GM19397 (cell line): ENCODE data around the gene ZFPM1.
"Not testable (repeated sequence)": the region's sequence is repeated elsewhere in the genome, so short reads cannot be mapped to it uniquely, and the experiment has no call there.

Experiments
- ATAC-seq: cut with Tn5 transposase; IDR thresholded peaks from one replicate; pipeline ENCODE4 v1.9.1; 2021; ENCODE audit warnings: mild to moderate bottlenecking, moderate library complexity; ENCODE audit not compliant: unreplicated experiment

ZFPM1 gene

DNA sequence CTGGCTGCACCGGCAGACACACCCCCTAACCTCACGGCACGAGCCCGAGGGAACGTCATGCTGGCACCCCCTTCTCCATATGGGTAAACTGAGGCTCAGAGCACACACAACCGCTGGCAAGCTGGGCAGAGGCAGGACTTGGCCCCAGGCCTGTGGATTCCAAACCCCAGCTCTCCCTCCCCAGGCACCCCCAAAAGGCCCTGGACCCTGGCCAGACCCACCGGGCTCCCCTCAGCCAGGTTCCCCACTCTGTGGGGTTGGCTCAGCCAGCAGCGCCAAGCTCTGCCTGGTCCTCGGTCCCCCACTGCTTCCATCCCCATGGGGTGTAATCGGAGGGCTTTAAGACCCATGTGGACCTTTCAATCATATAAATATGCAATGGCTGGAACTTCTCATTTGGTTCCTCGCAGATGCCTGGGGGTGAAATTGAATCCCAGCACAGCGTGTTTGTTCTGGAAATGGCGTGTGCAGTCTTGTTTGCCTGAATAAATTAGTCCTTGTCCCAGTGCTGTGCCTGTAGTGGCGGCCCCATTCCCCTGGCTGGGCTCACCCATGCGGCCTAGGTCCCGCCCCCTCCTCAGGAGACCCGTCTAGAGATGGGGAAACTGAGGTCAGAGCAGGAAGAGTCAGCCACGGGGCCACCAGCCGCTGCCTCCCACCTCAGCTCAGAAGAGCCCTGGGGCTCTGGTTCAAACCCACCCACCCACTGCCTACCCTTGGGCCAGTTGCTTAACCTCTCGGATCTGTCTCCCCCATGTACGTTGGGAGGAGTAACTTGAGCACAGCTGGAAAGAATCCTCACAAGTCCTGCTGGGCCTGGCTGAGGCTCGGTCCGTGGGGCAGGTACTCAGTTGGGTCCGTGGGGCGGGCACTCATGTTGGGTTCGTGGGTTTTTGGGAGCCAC lies 57.3 kb downstream of the ZFPM1 start:
- ATAC-seq: no peak

DNA sequence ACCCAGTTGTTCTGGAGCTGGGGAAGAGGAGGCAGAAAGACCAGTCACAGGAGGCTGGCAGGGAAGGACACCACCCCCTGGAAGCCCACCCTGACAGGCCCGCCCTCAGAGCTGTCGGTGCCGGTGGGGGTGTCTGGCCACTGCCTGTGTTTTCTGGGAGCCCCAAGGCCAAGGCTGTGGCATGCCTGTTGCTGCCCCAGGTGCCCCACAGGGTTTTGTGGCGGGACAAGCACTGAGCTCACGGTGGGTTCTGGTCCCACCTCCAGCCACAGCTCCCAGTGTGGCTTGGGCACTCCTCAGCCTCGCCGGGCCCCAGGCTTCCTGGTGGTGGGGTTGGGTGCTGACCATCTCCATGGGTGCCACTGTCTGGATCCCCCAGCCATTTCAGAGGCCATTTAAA lies 58.0 kb downstream of the ZFPM1 start:
- no peak for ATAC-seq

DNA sequence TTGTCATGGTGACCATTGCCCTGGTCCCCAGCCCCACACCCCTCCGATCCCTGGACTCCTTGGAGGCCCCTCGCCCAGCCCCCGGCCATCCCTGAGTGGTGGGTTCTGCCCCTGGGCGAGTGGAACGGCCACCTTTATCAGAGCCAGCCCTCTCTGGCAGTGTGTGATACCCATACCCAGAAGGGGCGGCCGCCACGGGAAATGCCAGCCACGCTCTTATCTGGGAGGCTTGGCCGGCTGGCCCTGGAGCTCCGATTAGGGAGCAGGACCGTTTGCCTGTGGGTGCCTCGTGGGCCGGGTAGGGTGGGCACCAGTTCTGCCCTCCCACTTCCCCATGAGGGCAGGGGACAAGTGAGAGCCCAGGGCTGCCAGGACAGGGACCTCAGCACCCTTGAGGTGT lies 58.8 kb downstream of the ZFPM1 start:
- ATAC-seq: no peak

DNA sequence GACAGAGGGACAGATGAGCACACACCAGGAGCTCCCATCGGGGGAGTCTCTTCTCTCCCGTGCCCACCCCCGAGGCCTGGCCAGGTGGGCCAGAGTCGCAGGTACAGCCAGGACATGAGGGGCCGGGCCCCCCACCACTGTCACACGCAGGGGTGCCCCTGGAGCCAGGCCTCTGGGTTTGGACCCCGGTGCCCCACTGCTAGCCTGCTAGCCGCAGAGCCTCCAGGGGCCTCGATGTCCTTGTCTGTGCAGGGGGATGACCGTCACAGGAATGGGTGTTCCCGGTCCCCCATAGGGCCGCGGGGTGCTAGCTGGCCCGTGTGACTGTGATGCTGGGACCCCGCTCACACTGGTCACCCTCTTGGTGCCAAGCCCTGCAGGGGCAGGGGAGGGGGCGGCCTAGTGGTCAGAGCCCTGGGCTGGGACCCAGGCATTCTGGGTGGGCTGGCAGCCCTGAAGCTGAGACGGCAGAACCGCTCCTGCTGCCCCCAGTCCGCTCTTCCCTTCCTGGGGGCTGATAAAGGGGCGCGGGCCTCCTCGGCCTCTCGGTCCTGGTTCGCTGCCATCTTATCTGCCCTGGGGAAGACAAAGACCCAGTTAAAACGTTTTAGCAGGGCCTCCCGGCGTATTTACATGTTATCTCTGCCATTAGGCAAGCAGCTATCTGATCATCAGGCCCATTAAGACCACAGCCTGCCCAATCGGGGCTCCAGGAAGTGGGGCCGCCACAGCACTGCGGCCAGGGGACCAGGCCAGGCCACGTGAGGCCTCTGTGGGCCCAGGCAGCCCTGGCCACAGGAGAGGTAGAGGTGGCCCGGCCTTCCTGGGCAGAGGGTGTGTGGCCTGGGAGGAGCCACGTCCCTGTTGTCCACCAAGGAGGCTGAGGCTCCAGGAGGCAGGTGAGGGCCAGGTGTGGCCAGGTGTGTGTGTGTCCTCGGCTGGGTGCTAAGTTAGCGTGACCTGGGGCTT lies 59.9 kb downstream of the ZFPM1 start:
- no peak for ATAC-seq

GRCh38 chr16:88514070-88514469 lies 61.0 kb downstream of the ZFPM1 start:
- no peak for ATAC-seq

GRCh38 chr16:88514526-88515232 lies 61.6 kb downstream of the ZFPM1 start:
- no peak for ATAC-seq

DNA sequence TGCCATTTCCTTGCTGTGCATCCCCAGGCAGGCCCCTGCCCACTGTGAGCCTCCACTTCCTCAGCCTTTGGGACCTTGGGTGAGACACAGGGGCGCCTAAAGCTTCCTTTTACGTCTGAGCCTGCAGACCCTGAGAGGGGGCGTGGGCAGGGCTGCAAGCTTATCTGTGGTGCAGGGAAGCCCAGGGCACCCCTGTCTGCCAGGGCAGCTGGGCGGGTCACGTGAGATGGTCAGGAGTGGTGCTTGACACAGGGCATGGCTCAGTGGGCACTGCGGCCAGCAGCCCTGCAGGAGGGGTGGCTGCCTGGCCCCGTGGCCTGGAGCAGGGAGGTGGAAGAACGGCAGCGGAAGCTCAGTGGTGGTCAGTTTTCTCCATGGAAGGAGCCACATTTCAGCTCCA lies 62.3 kb downstream of the ZFPM1 start:
- no peak for ATAC-seq

DNA sequence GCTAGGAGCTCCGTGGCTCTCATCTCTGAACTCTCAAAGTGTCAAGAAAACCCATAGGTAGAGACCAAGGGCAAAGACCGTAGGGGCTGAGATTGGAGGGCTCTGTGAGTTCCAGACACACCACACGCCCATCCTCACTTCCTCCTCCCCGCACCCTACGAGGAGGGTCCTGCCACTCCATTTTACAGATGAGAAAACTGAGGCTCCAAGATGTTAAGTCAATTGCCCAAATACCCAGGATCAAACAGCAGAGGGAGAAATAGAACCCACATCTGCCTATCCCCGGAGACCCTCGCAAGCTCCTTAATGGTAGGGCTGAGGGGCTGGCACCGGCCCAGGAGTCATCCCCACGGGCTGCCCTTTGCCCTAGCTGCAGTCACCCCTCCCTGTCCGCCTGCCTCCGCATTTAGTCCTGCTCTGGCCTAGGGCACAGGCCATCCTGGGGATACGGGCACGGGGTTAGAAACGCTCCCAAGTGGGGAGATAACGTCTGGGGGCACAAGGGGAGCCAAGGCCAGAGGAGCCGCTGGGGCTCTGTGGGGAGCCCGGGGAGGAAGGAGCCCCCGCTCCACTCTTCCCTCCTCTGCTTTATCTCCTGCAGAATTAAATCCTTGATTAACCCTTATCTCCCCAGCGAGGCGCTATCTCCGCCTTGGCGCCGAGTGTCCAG lies 63.0 kb downstream of the ZFPM1 start:
- no peak for ATAC-seq

DNA sequence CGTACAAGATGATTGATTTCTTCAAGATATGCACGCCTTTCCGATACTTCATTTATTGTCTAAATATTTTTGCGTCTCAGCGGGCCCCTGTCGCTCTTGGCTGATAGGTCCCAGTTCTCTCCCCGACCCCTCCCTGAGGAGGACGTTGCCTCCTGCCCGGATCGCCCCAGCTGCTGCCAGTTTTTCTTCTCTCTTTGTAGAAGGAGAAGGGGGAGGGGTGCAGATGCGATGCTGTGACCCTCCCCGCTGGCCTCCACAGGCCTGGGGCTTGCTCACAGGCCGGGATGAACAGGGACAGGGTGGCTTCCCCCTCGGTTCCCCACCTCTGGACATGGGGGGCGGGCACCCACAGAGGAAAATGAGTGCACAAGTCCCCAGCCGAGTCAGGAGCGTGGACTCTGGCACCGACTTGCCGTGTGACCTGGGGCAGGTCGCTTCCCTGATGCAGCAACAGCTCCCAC lies 63.6 kb downstream of the ZFPM1 start:
- no peak for ATAC-seq

DNA sequence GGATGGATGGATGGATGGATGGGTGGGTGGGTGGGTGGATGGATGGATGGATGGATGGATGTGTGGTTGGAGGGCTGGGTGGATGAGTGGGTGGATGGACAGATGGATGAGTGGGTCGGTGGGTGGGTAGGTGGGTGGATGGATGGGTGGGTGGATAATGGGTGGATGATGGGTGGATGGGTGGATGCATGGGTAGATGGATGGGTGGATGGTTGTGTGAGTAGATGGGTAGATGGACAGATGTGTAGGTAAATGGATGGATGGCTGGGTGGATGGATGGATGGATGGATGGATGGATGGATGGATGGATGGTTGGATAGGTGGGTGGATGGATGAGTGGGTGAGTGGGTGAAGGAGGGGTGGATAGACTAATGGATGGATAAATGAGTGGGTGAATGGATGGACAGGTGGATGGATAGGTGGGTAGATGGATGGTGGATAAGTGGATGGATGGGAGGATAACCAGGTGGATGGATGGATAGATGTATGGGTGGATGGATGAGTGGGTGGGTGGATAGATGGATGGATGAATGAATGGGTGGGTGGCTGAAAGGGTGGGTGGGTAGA lies 64.2 kb downstream of the ZFPM1 start:
- ATAC-seq: not testable (repeated sequence)

DNA sequence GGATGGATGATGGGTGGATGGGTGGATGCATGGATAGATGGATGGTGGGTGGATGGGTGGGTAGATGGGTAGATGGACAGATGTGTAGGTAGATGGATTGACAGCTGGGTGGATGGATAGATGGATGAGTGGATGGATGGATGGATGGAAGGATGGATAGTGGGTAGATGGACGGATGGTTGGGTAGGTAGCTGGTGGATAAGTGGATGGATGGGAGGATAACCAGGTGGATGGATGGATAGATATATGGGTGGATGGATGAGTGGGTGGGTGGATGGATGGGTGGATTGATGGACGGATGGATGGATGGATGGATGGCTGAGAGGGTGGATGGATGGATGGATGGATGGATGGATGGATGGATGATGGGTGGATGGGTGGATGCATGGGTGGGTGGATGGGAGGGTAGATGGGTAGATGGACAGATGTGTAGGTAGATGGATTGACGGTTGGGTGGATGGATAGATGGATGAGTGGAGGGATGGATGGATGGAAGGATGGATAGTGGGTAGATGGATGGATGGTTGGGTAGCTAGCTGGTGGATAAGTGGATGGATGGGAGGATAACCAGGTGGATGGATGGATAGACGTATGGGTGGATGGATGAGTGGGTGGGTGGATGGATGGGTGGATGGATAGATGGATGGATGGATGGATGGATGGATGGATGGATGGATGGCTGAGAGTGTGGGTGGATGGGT lies 65.5 kb downstream of the ZFPM1 start:
- not testable (repeated sequence) for ATAC-seq

- ATAC-seq: no peak
Measured at GRCh38 chr16:88519240-88519639, 66.2 kb downstream of the ZFPM1 start.

DNA sequence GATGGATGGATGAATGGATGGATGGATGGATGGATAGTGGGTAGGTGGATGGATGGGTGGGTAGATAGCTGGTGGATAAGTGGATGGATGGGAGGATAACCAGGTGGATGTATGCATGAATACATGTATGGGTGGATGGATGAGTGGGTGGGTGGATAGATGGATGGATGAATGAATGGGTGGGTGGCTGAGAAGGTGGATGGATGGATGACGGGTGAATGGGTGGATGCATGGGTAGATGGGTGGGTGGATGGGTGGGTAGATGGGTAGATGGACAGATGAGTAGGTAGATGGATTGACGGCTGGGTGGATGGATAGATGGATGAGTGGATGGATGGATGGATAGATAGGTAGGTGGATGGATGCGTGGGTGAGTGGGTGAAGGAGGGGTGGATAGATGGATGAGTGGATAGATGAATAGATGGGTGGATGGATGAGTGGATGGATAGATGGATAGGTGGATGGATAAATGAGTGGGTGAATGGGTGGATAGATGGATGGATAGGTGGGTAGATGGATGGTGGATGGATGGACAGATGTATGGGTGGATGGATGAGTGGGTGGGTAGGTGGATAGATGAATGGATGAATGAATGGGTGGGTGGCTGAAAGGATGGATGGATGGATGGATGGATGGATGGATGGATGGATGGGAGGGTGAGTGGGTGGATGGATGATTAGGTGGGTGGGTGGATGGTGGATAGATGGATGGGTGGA lies 67.0 kb downstream of the ZFPM1 start:
- ATAC-seq: no peak

GRCh38 chr16:88521674-88522073 lies 68.6 kb downstream of the ZFPM1 start:
- ATAC-seq: no peak

GRCh38 chr16:88522276-88522949 lies 69.3 kb downstream of the ZFPM1 start:
- no peak for ATAC-seq

- ATAC-seq: no peak
Measured at GRCh38 chr16:88523309-88524161, 70.5 kb downstream of the ZFPM1 start.

- ATAC-seq: no peak
Measured at GRCh38 chr16:88524274-88524972, 71.3 kb downstream of the ZFPM1 start.
